ENCODE measurements around the gene CSRNP2. TPM values are rescaled to one million over a fixed set of nuclear protein-coding genes. Genes with fewer than 3 reads are reported as not detected.

The CSRNP2 gene
- total and polyA plus RNA-seq, 2 of the 4 experiments (the other 2 are of a cell fraction) = 14.0 to 21.7 TPM

DNA sequence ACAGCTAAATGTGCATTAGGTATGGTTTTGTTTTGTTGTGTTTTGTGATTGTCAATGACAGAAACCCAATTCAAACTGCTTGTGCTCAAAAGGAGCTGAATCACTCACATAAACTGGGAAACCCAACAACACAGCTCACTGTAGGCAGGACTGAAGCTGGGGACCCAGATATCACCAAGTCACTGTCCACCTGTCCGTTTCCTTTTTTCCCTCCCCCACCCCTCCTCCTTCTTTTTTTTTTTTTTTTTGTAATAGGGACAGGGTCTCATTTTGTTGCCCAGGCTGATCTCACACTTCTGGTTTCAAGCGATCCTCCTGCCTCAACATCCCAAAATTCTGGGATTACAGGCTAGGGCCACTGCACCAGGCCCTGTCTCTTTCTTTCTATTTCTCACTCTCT lies 50.3 kb downstream of the CSRNP2 start:
- Histone ChIP-seq H3K4me2 (ENCODE audit: low read depth, low read length) (no peak overlapping the region), H3K27ac (ENCODE audit: insufficient read depth, low read length) (no peak overlapping the region), H4K20me1 (ENCODE audit: insufficient read depth, low read length) (no peaks in the 10 kb centered on the region; the same call in 1 of the 2 replicates), H2AK5ac (ENCODE audit: low read depth, low read length) (no peak overlapping the region), H3K36me3 (ENCODE audit: control insufficient read depth, insufficient read depth, low read length) (no peaks in the 10 kb centered on the region), H3K18ac (ENCODE audit: low read depth, low read length) (no peak overlapping the region), H3K14ac (replicated peaks; ENCODE audit: low read depth, low read length) (no peak overlapping the region), H4K5ac (ENCODE audit: low read depth, low read length) (no peak overlapping the region), H4K8ac (ENCODE audit: low read depth in 2 of 2, low read length in 2 of 2) (no peak overlapping the region), H3K4me1 (ENCODE audit: control insufficient read depth, insufficient read depth, low read length) (peaks cover 3% of the 10 kb centered on the region; the same call in 1 of the 2 replicates), H3K56ac (ENCODE audit: extremely low read depth, insufficient read depth, low read length) (no peak overlapping the region), H2BK5ac (ENCODE audit: low read depth, low read length, poor library complexity, severe bottlenecking) (no peak overlapping the region), H3K9me1 (ENCODE audit: insufficient read depth, low read length) (no peaks in the 10 kb centered on the region), H3K9ac (ENCODE audit: low read depth, low read length) (no peak overlapping the region), H2BK20ac (ENCODE audit: low read depth, low read length) (no peak overlapping the region), H2AK9ac (replicated peaks; ENCODE audit: low read depth, low read length, poor library complexity) (no peak overlapping the region), H3K9me3 (ENCODE audit: control insufficient read depth, insufficient read depth, low read length) (no peaks in the 10 kb centered on the region), H3K23ac (ENCODE audit: low read depth, low read length) (no peak overlapping the region; the same call in 1 of the 2 replicates), H3K79me1 (ENCODE audit: low read depth in 1 of 2, low read length in 2 of 2) (no peaks in the 10 kb centered on the region), H2AFZ (replicated peaks; ENCODE audit: low read length, poor library complexity) (no peak overlapping the region), H4K91ac (ENCODE audit: insufficient read depth, low read depth, low read length) (no peak overlapping the region), H3K4me3 (ENCODE audit: insufficient read depth, low read depth, low read length) (no peak overlapping the region), H2BK120ac (ENCODE audit: low read depth, low read length) (no peak overlapping the region), H3K4ac (ENCODE audit: low read depth, low read length) (no peak overlapping the region), H3K27me3 (ENCODE audit: control insufficient read depth, insufficient read depth, low read length) (no peaks in the 10 kb centered on the region), H2BK15ac (ENCODE audit: low read depth, low read length) (no peak overlapping the region)
- in situ Hi-C loops (cut with MboI; ENCODE audit: low sequenced_read_pairs) (no loop called here), dilution Hi-C loops (cut with HindIII; ENCODE audit: low sequenced_read_pairs, unreplicated experiment) (no loop called here), intact Hi-C loops (cut with micrococcal nuclease) (no loop called here)
- no CpG with 5 or more reads among the region's 2 CpGs for WGBS, 2 experiments (ENCODE audit: extremely low coverage in 2 of 2, insufficient read length in 1 of 2)
- ChIA-PET CTCF (interaction anchor here (0.6 kb wide), 2 partner anchors 268 to 642 kb away, joined by 3 read pairs; no protein-coding TSS in a partner anchor), POLR2A (ENCODE audit: unreplicated experiment) (no interaction called here)
- no peak for TF ChIP-seq CHD1 (IDR thresholded peaks at IDR 0.05; ENCODE audit: low read depth, low read length)
- no peak for TF ChIP-seq RAD21 (IDR thresholded peaks at IDR 0.05; ENCODE audit: low read length)
- TF ChIP-seq MAFK (IDR thresholded peaks at IDR 0.05; ENCODE audit: low read depth, low read length) = no peak
- no peak for TF ChIP-seq RFX5 (IDR thresholded peaks at IDR 0.05; ENCODE audit: low read depth, low read length)
- TF ChIP-seq CEBPB (IDR thresholded peaks at IDR 0.05; ENCODE audit: low read depth, low read length) = no peak
- TF ChIP-seq MXI1 (IDR thresholded peaks at IDR 0.05; ENCODE audit: borderline replicate concordance, low read depth, low read length) = no peak
- no peak for TF ChIP-seq RCOR1 (IDR thresholded peaks at IDR 0.05; ENCODE audit: insufficient replicate concordance, low read length)
- no peak for TF ChIP-seq POLR2A (IDR thresholded peaks at IDR 0.05; ENCODE audit: low read depth, low read length)
- no peak for TF ChIP-seq MAZ (IDR thresholded peaks at IDR 0.05; ENCODE audit: borderline replicate concordance, low read depth, low read length)
- TF ChIP-seq SMC3 (IDR thresholded peaks at IDR 0.05; ENCODE audit: low read depth, low read length) = no peak
- no peak for TF ChIP-seq FOS (IDR thresholded peaks at IDR 0.05; ENCODE audit: low read depth, low read length)
- no peak for TF ChIP-seq USF2 (IDR thresholded peaks at IDR 0.05; ENCODE audit: low read depth, low read length)
- no peak for TF ChIP-seq CTCF (conservative IDR thresholded peaks at IDR 0.05; ENCODE audit: low read depth, low read length)
- TF ChIP-seq NFE2L2 (IDR thresholded peaks at IDR 0.05; ENCODE audit: low read depth, low read length) = no peak
- TF ChIP-seq, protein P1, sequence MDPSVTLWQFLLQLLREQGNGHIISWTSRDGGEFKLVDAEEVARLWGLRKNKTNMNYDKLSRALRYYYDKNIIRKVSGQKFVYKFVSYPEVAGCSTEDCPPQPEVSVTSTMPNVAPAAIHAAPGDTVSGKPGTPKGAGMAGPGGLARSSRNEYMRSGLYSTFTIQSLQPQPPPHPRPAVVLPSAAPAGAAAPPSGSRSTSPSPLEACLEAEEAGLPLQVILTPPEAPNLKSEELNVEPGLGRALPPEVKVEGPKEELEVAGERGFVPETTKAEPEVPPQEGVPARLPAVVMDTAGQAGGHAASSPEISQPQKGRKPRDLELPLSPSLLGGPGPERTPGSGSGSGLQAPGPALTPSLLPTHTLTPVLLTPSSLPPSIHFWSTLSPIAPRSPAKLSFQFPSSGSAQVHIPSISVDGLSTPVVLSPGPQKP (IDR thresholded peaks at IDR 0.05; ENCODE audit: borderline replicate concordance, low read depth, low read length) = no peak
- no peak for TF ChIP-seq BHLHE40 (IDR thresholded peaks at IDR 0.05; ENCODE audit: low read depth, low read length)
- no peak for DNase-seq
- no TSS peak for BruUV-seq (replicated peaks)
- ATAC-seq (ENCODE audit: low read depth) = no peak
